NCI-H187 (cell line): ENCODE measurements around the gene TUBGCP2.
"Not testable (repeated sequence)": the region's sequence is repeated elsewhere in the genome, so short reads cannot be mapped to it uniquely, and the experiment has no call there.

Experiments used
- DNase-seq, 2 experiments: peaks; one replicate each; lab custom pipeline; 2025; lab: John Stamatoyannopoulos, UW

TUBGCP2 gene

DNA sequence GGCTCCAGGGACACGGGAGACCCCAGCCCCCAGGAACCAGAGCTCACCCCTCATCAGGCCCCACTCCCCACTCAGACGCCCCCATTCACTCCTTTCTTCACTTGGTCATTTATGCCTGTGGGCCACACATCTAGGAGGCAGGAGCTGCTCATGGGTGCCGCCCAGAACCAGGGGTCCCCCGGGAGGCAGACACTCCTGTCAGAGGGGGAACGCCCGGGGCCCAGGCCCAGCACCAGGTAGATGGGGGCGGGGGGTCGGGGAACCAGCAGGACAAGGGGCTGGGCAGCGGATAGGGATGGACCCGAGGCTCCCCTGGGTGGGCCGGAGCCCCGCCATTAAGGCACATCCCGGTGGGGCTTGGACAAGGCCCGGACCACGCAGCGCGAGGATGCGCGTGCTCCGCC, 16.2 kb upstream of the TUBGCP2 start:
- DNase-seq = no peak

DNA sequence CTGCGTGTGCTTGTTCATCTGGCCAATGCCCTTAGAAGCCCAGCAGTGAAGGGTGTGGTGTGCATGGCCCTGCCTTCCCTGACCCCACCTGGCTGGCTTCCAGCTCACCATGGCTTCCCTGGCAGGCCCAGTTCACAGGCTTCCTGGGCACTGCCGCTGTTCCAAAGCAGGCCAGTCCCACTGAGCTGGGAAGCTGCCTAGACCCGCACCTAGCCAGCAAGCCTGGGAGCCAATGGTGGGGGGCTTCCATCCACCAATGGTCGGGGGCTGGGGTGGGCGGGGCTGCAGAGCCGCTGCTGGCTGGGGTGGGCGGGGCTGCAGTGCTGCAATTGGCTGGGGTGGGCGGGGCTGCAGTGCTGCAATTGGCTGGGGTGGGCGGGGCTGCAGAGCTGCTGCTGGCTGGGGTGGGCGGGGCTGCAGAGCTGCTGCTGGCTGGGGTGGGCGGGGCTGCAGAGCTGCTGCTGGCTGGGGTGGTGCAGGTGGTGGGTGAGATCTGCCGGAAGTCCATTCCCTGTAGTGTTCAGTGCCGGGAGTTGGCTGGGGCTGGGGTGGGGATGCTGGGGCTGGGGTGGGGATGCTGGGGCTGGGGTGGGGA, 15.6 kb upstream of the TUBGCP2 start:
- DNase-seq = peak; percentile 21 to 52

DNA sequence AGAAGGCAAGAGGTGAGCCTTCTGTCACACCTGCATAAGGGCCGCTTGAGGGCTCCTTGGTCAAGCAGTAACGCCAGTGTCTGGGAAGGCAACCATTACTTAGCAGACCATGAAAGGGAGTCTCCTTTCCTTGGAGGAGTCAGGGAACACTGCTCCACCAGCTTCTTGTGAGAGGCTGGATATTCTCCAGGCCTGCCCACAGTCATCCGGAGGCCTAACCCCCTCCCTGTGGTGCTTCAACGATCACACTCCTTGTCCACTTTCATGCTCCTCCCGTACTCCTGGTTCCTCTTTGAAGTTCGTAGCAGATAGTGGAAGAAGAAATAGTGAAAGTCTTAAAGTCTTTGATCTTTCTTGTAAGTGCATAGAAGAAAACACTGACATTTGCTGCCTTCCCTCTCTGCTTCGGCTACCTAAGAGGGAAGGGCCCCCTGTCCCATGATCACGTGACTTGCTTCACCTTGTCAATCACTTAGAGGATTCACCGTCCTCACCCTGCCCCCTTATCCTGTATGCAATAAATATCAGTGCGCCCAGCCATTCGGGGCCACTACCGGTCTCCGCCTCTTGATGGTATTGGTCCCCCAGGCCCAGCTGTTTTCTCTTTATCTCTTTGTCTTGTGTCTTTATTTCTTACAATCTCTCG, 13.5 kb upstream of the TUBGCP2 start:
- not testable (repeated sequence) for DNase-seq

DNA sequence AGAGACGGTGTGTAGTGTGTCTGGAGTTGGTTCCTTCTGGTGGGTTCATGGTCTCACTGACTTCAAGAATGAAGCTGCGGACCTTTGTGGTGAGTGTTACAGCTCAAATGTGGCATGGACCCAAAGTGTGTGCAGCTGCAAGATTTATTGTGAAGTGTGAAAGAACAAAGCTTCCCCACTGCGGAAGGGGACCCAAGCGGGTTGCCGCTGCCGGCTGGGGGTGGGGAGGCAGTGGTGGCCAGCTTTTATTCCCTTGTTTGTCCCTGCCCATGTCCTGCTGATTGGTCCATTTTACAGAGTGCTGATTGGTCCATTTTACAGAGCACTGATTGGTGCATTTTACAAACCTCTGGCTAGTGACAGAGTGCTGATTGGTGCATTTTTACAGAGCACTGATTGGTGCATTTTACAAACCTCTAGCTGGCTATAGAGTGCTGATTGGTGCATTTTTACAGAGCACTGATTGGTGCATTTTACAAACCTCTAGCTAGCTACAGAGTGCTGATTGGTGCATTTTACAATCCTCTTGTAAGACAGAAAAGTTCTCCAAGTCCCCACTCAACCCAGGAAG, 12.3 kb upstream of the TUBGCP2 start:
- not testable (repeated sequence) for DNase-seq

DNA sequence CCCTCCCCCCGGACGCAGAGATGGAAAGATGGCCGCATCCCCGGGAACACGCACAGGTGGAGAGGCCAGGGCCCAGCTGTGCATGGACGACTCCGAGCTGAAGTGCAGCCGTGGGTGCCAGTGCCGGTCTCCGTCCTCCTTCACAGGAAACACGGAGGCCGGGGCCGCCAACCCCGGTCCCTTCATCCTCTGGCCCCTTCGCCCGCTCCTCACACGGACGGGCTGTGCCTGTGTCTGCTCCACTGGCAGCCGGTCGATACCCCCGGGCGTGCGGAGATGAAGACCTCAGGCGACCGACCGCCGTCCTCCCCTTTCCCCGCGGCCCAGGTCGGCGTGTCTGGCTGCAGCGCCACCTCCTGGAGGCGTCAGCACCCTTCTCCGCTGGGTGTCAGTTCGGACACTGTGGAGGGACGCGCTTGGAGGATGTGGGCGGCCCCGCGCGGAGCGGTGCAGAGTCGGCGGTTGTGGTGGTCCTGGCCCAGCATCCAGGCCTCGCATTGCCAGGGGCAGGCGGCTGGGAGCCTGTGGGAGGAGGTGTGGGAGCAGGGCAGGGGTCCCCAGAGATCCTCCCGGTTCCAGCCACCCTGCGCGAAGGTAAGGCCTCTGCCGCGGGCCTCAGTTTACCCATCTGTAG, 9.9 kb upstream of the TUBGCP2 start:
- DNase-seq = peak; percentile 45 to 51

DNA sequence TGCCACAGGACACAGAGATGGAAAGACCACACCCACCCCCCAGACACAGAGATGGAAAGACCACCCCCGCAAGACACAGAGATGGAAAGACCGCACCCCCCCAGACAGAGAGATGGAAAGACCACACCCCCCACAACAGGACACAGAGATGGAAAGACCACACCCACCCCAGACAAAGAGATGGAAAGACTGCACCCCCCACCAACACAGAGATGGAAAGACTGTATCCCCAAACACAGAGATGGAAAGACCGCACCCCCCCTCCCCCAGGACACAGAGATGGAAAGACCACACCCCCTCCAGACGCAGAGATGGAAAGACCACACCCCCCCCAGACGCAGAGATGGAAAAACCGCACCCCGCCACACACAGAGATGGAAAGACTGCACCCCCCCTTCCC, 8.1 kb upstream of the TUBGCP2 start:
- no peak for DNase-seq

DNA sequence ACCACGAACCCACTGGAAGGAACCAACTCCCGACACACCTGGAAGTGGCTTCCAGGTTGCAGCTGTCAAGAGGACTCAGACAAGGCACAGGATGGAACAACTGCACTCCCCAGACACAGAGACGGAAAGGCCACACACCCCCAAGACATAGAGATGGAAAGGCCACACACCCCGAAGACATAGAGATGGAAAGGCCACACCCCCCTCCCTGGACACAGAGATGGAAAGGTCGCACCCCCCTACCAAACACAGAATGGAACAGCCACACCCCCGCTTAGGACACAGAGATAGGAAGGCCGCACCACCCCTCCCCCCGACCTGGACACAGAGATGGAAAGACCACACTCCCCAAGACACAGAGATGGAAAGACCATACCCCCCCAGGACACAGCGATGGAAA, 7.6 kb upstream of the TUBGCP2 start:
- DNase-seq = no peak

DNA sequence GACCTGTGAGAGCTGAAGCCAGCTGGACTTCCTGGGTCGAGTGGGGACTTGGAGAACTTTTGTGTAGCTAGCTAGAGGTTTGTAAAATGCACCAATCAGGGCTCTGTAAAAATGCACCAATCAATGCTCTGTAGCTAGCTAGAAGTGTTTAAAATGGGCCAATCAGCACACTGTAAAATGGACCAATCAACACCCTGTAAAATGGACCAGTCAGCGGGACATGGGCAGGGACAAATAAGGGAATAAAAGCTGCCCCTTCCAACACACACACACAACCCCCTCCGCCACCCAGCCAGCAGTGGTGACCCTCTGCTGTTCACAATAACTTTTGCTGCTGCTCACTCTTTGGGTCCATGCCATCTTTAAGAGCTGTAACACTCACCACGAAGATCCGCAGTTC, 7.2 kb upstream of the TUBGCP2 start:
- no peak for DNase-seq

DNA sequence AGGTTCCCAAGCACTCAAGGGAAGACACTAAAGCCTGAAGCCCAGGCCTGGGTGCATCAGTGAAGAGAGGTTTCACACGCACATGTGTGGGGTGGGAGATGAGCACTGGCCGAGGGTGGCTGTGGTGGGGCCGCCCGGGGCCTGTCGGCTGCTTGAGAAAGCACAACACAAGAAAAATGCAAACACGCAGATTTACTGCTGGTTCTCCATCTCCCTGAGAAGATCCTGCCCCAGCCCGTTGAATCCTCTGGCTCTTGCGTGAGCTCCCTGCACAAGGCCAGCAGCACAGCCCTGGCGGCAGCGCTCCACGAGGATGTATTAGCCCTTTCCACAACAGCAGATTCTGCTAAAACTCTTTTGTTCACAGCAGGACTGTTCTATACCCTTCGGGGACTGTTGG, 6.2 kb upstream of the TUBGCP2 start:
- DNase-seq = no peak

DNA sequence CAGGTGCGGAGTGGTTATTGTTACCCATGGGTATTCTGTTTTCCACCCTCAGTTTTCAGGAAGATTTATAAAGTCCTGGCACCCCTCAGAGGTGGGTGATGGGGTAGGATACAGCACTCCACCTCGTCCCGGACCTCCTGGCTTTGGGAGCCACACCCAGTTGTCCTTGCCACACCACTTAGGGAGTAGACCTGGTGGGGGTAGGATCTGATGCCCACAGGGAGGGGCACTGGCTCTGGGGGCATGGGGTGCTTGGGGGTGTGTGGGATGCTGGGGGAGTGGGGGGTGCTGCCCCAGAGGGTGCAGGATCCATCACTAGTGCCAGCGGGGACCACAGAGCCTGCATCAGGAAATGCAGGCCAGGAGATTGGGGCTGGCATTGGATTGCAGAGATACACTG, 4.5 kb upstream of the TUBGCP2 start:
- DNase-seq = no peak

DNA sequence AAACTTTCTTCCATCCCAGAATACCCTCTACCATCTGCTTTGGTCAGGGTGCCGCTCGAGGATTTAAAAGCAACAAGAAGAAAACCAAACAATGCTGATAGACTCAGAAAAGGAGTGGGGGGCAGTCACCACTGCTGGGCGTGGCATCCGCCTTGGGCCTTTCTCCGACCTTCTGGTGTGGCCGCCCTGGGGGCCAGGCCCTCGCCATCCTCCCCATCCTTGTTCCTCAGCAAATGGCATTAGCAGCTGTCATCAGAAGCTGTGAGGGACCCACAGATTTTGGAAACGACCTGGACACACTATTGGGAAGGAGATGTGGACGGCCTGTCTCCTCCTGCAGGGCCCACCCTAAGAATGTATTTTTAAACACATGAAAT, 4.1 kb upstream of the TUBGCP2 start:
- no peak for DNase-seq

DNA sequence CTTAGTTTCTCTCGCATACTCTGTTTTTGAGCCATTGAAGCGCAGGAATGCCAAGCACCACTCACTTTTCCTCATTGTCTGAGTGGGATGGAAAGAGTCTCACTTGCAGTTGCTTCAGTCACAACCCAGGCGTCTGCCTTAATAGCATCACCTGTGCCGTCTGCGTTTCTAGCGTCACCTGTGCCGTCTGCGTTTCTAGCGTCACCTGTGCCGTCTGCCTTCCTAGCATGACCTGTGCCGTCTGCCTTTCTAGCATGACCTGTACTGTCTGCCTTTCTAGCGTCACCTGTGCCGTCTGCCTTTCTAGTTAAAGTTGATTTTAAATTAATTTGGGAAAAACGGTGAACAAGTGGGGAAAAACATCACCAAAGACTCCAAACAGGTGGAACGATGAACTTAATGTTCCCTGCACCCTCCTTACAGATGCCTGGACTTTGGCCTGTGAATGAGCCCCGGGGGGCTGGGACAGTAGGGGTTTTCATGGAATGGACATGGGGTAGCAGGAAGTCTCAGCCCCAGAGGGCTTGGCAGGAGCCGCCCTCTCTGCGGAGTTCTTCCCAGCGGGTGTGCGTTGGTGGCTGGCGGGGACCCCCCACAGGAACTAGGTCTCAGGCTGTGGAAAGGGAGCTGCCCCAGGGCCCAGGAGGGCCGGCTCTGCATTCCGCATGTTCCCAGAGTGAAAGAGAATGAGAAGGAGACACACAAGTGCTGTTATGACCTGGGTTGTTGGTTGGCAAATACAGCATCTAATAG, 3.5 kb upstream of the TUBGCP2 start:
- DNase-seq = no peak

DNA sequence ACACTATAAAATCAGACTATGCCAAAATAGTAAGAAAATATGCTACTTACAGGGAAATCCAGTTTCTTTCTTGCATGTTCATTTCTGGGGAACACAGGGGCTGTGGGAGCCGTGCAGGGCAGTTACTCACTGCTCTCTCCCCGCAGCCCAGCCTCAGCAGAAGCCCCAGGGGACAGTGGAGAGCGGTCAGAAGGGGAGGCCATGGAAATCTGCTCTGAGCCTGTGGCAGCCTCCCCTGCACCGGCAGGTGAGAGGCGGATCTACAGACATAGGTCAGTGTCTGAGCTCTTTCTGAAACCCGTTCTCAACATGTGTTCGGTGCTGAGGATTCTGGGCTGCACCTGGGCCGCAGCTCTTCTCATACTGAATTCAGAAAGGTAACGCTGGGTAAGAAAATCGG, 2.9 kb upstream of the TUBGCP2 start:
- DNase-seq = no peak

DNA sequence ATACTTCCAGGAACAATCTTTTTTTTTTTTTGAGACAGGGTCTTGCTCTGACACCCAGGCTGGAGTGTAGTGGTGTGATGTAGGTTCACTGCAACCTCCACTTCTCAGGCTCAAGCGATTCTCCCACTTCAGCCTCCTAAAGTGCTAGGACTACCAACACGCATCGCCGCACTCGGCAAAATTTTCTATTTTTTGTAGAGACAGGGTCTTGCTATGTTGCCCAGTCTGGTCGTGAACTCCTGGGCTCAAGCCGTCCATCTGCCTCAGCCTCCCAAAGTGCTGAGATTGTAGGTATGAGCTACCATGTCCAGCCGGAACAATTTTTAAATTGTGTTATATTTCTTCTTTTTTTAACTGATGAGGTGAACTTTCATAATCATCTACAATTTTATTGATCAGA, 2.1 kb upstream of the TUBGCP2 start:
- DNase-seq = no peak

DNA sequence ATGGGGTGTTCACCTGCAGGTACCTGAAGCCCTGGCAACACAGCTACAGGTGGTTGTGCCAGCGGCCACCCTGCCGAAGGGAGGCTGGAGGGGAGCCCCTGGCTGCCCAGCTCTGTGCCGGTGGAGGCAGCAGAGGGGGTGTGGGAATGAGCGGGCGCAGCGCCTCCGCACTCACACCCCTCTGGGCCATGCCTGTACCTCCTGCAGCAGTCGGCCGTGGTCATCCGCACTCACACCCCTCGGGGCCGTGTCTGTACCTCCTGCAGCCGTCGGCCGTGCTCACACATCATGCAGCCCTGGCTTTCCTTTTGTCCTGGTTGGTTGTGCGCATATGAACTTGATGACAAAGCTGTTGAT, 1.7 kb upstream of the TUBGCP2 start:
- DNase-seq = no peak

DNA sequence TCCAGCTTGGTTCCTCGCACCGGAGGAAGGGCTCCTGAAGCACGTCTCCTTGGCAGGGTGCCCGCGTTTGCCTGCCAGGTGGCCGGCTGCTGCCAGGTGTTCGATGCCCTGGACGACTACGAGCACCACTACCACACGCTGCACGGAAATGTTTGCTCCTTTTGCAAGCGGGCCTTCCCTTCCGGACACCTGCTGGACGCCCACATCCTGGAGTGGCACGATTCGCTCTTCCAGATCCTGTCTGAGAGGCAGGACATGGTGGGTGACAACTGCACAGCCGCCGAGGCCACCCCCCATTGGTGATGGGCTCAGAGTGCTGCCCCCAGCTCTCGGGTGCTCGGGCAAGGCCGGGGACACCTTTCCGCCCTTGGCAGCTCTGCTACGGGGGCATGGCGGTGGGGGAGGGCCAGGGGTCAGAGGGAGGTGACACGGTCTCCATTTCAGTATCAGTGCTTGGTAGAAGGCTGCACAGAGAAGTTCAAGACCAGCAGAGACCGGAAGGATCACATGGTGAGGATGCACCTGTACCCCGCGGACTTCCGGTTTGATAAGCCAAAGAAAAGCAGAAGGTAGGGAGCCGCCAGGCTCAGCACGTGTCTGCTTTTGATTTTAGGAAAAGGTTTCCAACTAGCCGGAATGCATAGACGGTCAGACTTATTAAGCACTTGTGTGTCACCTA, 1.2 kb upstream of the TUBGCP2 start:
- peak in 1 of 2 experiments; percentile 30 for DNase-seq

DNA sequence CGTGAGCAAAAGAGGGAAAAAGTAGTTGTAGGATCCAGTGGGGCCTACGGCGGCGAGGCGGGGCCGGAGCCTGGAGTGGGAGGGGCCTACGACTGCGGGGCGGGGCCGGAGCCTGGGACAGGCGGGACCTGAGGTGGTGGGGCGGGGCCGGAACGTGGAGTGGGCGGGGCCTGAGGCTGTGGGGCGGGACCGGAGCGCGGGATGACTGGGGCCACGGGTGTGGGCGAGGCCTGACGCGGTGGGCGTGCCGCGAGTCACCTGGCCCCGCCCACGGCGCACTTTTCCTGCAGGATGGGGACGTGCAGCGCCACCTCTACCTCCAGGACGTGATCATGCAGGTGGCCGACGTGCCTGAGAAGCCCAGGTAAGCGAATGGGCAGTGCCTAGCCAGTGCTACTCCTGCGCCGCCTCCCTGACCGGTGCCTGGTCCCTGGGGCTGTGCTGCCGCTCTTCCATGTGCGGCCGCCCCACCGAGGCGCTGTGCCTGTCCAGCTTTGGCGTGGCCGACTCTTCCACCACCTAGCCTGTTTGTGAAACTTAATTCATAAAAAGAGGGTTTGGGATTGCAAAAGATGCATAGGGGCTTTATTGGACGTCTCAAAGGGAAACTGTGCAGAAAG, 538 bp upstream of the TUBGCP2 start:
- peak; percentile 63 to 83 for DNase-seq

DNA sequence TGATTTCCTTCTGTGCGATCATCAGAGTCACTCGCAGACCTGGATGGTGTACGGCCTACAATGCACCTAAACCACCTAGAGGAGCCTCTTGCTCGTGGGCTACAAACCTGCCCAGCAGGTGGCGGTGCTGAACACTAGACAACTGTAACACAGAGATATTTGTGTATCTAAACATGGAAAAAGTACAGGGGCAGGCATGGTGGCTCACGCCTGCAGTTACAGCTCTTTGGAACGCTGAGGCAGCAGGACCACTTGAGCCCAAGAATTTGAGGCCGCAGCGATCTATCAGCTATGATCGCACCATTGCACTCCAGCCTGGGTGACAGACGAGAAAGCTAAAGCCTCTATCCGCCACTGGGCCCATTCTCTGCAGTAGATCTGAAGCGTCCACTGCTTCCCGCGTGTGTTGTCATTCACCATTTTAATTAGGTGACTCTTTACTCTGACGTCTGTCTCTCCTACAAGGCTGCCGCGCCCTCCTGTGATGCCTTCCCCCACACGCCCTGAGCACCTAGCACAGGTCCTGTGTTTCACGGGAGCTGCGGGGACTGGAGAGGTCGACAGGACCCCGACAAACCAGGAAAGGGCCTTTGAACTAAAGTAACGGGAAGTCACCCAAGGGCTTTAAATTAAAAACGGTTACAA, 774 bp downstream of the TUBGCP2 start:
- peak; percentile 25 to 30 for DNase-seq

DNA sequence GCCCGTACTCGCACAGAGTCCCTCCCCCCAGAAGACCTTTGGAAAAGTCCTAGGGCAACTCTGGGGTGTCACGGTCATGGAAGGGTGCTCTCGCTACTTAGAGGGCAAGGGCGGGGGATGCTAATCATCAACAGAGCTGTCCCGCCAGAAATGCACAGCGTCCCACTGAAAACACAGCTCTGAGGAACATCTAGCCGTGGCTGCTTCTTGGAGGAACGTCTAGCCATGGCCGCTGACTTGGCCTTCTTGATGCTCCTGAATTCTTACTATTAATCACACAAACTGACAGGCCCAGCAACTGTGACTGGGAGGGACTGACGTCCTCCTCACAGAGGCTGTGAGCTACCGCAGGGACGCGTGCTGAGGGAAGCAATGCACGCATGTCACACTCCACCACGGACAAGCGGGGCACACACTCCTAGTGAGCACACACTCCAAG, 1.7 kb downstream of the TUBGCP2 start:
- no peak for DNase-seq

DNA sequence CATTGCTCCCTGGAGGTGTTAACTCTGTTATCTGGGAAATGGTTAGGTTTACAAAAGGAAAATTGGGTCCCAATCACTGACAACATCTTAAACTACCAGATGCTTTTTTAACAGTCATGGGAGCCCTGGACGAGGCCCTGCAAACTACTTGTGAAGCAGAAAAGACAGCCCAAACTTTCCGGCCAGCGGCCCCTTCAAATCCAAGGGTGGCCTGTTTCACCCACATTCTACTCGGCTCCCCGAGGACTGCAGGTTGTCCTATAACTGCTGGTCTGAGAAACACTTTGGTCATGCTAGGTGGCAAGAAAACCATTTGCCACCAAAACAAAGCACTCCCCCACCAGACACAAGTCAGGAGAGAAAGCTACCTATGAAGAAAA, 2.6 kb downstream of the TUBGCP2 start:
- no peak for DNase-seq

DNA sequence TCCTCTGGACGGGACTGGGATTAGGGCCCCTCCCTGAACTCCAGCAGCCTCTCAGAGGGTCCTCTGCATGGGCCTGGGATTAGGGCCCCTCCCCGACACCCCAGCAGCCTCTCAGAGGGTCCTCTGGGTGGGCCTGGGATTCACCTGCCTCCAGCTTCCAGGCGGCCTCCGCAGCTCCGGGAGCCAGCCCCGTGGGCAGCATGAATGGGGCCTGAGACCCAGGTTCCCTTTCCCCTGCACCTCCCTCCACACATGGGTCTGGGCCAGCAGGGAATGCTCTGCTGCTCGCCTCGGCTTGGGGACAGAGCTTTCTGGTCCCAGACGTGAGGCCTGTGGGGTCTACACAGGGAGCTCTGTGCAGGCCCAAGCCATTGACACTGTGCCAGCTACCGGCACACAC, 5.5 kb downstream of the TUBGCP2 start:
- no peak for DNase-seq
